RWPE2 (cell line): ENCODE results near the gene LTBP3.
A peak's percentile ranks its signal among the peaks of the same experiment; 100 is the strongest.

ENCODE experiments used
- ATAC-seq: fragments of 200-7000 bp; cut with Tn5 transposase; 3 replicates; pipeline ENCODE4 v1.9.1; 2021; ENCODE audit warnings: low read depth
- DNase-seq: peaks from one replicate; pipeline ENCODE4 v3.0.0-alpha.2; 2020; ENCODE audit warnings: low spot score
- H3K27ac ChIP-seq: fragments of 450-650 bp; 2 replicates; pipeline ENCODE4 v1.5.1; 2017; ENCODE audit warnings: mild to moderate bottlenecking; ENCODE audit not compliant: poor library complexity, severe bottlenecking
- H3K27me3 ChIP-seq: fragments of 250-450 bp; sonication (Bioruptor Pico); 2 replicates; pipeline ENCODE4 v1.5.1; 2021; ENCODE audit warnings: mild to moderate bottlenecking, moderate library complexity; ENCODE audit not compliant: insufficient read depth, poor library complexity, severe bottlenecking
- H3K36me3 ChIP-seq: fragments of 250-450 bp; sonication (Bioruptor Pico); 2 replicates; pipeline ENCODE4 v1.5.1; 2020; ENCODE audit warnings: low read depth, mild to moderate bottlenecking, moderate library complexity
- H3K4me1 ChIP-seq: fragments of 250-450 bp; sonication (Bioruptor Pico); 2 replicates; pipeline ENCODE4 v1.5.1; 2021; ENCODE audit warnings: mild to moderate bottlenecking, moderate library complexity; ENCODE audit not compliant: insufficient read depth, poor library complexity, severe bottlenecking
- H3K4me3 ChIP-seq: fragments of 250-450 bp; sonication (Bioruptor Pico); 2 replicates; pipeline ENCODE4 v1.5.1; 2021; ENCODE audit warnings: mild to moderate bottlenecking, moderate library complexity; ENCODE audit not compliant: severe bottlenecking
- H3K9me3 ChIP-seq: fragments of 250-450 bp; sonication (Bioruptor Pico); 2 replicates; pipeline ENCODE4 v1.5.1; 2021; ENCODE audit warnings: mild to moderate bottlenecking, moderate library complexity; ENCODE audit not compliant: severe bottlenecking
- TF ChIP-seq, protein P1 (sequence below): fragments of 450-650 bp; IDR thresholded peaks from one replicate; pipeline ENCODE4 v1.5.1; 2017; ENCODE audit warnings: mild to moderate bottlenecking, moderate library complexity; ENCODE audit not compliant: poor library complexity, severe bottlenecking

Gene LTBP3

DNA sequence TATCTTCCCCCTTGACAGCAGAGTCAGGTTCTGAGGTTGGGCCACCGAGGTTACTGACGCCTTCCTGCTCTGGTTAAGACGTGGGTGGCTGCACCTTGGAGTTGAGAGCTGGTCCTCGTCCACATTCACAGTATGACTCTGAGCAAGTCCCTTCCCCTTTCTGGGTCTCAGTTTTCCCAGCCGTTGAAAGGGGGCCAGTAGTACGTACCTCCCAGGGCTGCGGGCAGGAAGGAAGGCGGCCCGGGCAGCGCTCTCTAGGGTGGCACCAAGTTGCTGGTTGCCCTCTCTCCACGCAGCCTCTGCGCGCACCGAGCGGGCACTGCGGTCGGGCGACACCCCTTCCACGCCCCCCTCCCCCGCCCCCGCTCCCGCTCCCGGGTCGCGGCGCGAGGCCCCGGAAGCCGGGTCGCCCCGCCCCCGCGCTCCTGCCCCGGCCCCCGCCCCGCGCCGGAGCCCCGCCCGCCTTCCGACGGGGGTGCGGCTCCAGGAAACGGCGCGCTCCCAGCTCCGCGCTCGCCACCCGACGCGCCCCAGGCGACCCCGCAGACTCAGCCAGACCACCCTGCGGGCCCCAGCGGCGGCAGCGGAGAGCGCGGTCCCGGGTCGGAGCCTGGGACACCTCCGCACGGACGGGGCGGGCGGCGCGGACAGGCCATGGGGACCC, 17.5 kb upstream of the LTBP3 start, which contains the start of gene EHBP1L1:
Gene EHBP1L1, plus strand, starts transcription at position 486 of the 664 bp plus-strand sequence. CDS start 250 bp downstream, outside the sequence.
- H3K27me3 ChIP-seq, result no peaks in the 10 kb centered on the region
- H3K4me3 ChIP-seq, result peak within 1 kb of the TSS; percentile 83
- TF ChIP-seq, protein P1, sequence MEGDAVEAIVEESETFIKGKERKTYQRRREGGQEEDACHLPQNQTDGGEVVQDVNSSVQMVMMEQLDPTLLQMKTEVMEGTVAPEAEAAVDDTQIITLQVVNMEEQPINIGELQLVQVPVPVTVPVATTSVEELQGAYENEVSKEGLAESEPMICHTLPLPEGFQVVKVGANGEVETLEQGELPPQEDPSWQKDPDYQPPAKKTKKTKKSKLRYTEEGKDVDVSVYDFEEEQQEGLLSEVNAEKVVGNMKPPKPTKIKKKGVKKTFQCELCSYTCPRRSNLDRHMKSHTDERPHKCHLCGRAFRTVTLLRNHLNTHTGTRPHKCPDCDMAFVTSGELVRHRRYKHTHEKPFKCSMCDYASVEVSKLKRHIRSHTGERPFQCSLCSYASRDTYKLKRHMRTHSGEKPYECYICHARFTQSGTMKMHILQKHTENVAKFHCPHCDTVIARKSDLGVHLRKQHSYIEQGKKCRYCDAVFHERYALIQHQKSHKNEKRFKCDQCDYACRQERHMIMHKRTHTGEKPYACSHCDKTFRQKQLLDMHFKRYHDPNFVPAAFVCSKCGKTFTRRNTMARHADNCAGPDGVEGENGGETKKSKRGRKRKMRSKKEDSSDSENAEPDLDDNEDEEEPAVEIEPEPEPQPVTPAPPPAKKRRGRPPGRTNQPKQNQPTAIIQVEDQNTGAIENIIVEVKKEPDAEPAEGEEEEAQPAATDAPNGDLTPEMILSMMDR, result no peak
- H3K9me3 ChIP-seq, result no peaks in the 10 kb centered on the region
- peaks cover 25% of the 10 kb centered on the region for H3K36me3 ChIP-seq
- H3K27ac ChIP-seq, result peak within 1 kb of the TSS; percentile 86
- peaks cover 16% of the 10 kb centered on the region for H3K4me1 ChIP-seq
- ATAC-seq (0 out of 3 replicates have a peak, but pooled peaks have one; percentile 1), DNase-seq (no peak)

- DNase-seq, result no peak
- H3K36me3 ChIP-seq, result peaks cover 18% of the 10 kb centered on the region
- H3K4me1 ChIP-seq, result peaks cover 16% of the 10 kb centered on the region
- TF ChIP-seq, protein P1, result no peak
- peak overlapping the region; percentile 83 for H3K4me3 ChIP-seq
- H3K27ac ChIP-seq, result peak overlapping the region; percentile 86
- no peak for ATAC-seq
- no peaks in the 10 kb centered on the region for H3K9me3 ChIP-seq
- no peaks in the 10 kb centered on the region for H3K27me3 ChIP-seq
Observed at GRCh38 chr11:65574811-65575567, 16.8 kb upstream of the LTBP3 start.

- peak overlapping the region; percentile 22 for H3K4me3 ChIP-seq
Observed at GRCh38 chr11:65574109-65574810, 16.1 kb upstream of the LTBP3 start.

DNA sequence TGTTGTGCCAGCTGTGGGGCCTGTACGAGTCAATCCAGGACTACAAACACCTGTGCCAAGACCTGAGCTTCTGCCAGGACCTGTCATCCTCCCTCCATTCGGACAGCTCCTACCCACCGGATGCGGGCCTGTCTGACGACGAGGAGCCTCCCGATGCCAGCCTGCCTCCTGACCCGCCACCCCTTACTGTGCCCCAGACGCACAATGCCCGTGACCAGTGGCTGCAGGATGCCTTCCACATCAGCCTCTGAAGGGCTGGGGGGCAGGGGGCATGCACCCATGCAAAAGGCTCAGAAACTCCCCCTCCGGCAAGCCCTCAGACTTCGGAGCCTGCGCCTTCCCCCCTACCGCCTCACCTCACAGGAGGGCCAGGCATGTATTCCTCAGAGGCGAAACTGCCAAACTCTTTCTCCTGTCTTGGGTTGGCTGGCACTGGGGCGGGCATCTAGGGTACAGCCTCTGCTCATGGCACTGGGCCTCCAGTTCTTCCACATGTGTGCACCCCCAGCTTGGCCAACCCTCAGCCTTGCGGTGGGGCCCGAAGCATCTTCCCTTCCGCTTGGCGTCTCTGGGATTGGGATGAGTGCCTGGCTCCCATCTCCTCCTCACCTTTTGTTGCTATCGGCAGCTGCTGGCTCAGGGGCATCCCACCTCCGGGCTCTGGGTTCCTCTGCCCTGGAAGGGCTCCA, 15.4 kb upstream of the LTBP3 start:
- ATAC-seq (no peak), DNase-seq (peak; percentile 58)
- H3K4me3 ChIP-seq, result peak overlapping the region; percentile 78
- peaks cover 20% of the 10 kb centered on the region for H3K4me1 ChIP-seq
- H3K27me3 ChIP-seq, result no peaks in the 10 kb centered on the region
- no peaks in the 10 kb centered on the region for H3K9me3 ChIP-seq
- TF ChIP-seq, protein P1, result no peak
- peaks cover 17% of the 10 kb centered on the region for H3K36me3 ChIP-seq
- peak overlapping the region; percentile 86 for H3K27ac ChIP-seq

More at GRCh38 chr11:65574109-65574810, 16.1 kb upstream of the LTBP3 start:
- ATAC-seq (peak; percentile 27), DNase-seq (peak; percentile 95)
- Histone ChIP-seq H3K4me1 (peaks cover 16% of the 10 kb centered on the region), H3K27me3 (no peaks in the 10 kb centered on the region), H3K9me3 (no peaks in the 10 kb centered on the region), H3K27ac (peak overlapping the region; percentile 86), H3K36me3 (peaks cover 16% of the 10 kb centered on the region)
- TF ChIP-seq, protein P1, result peak; percentile 97
